Upper lobe of left lung (tissue), 4 donors: ENCODE data around the gene NGB.
"Not testable (repeated sequence)": the region's sequence is repeated elsewhere in the genome, so short reads cannot be mapped to it uniquely, and the experiment has no call there.

Source experiments
- CTCF ChIP-seq, 6 experiments: fragments of 450-650 bp in 4 of 6; fragments of 200-600 bp in 2 of 6; sonication (generic) in 2 of 6; IDR thresholded peaks; one replicate each; pipeline ENCODE4 v1.5.1; 2016 to 2019; ENCODE audit warnings: antibody characterized with exemption in 6 of 6
- POLR2AphosphoS5 ChIP-seq, 2 donors: sonication (generic); formaldehyde crosslinking; IDR thresholded peaks; one replicate each; pipeline ENCODE4 v1.5.1; 2017; ENCODE audit warnings: antibody characterized with exemption in 2 of 2

- TF ChIP-seq CTCF, POLR2AphosphoS5 (IDR thresholded peaks at IDR 0.05): not testable (repeated sequence)
Measured at GRCh38 chr14:77318756-77319155, 47.8 kb upstream of the NGB start.
